SK-N-SH (cell line): ENCODE measurements around the gene MAP3K4. TPM values are rescaled to one million over a fixed set of nuclear protein-coding genes. Genes with fewer than 3 reads are reported as not detected.

Experiments
- CTCF ChIA-PET: fragments of 300-600, 350-600 bp; formaldehyde crosslinking; extraction: SDS; loops from one replicate; lab custom pipeline; 2021; lab: Yijun Ruan, JAX
- POLR2A ChIA-PET: fragments of 350-600 bp; sonication (Branson Sonifier 250); formaldehyde crosslinking; extraction: SDS; loops from one replicate; lab custom pipeline; 2020; ENCODE audit warnings: antibody characterized with exemption, inconsistent platforms; lab: Yijun Ruan, JAX
- DNase-seq: peaks from one replicate; pipeline ENCODE4 v3.0.0; 2012
- H2AFZ ChIP-seq: fragments of 200-600 bp; sonication (generic); 2 replicates; pipeline ENCODE4 v1.8.1; 2016; ENCODE audit warnings: antibody characterized with exemption, mild to moderate bottlenecking, low read depth
- H3F3A ChIP-seq: fragments of 200-600 bp; sonication (generic); replicated peaks from 2 replicates; pipeline ENCODE3; 2016; ENCODE audit warnings: antibody characterized with exemption, mild to moderate bottlenecking; ENCODE audit not compliant: insufficient read depth
- H3K27ac ChIP-seq, 2 experiments: fragments of 200-500 bp in 1 of 2; fragments of 200-600 bp in 1 of 2; sonication (Bioruptor generic) in 1 of 2; sonication (generic), shearing (Covaris generic) in 1 of 2; 2 replicates each; pipeline versions ENCODE4 v1.5.1 to v1.6.1; 2014 to 2016; ENCODE audit warnings: low read depth in 2 of 2, inconsistent platforms in 1 of 2, low read length in 1 of 2, mild to moderate bottlenecking in 1 of 2, mixed read lengths in 1 of 2
- H3K27me3 ChIP-seq: fragments of 200-600 bp; sonication (generic), shearing (Covaris generic); 2 replicates; pipeline ENCODE4 v1.6.1; 2016; ENCODE audit warnings: mixed run types; ENCODE audit not compliant: insufficient read depth
- H3K36me3 ChIP-seq, 2 experiments: fragments of 200-500 bp in 1 of 2; fragments of 200-600 bp in 1 of 2; sonication (Bioruptor generic) in 1 of 2; sonication (generic) in 1 of 2; replicated peaks in 1 of 2; 2 replicates each; pipeline versions ENCODE3 to v1.5.1; 2014 to 2016; ENCODE audit warnings: low read length in 1 of 2, mild to moderate bottlenecking in 1 of 2; ENCODE audit not compliant: insufficient read depth in 2 of 2, control insufficient read depth in 1 of 2
- H3K4me1 ChIP-seq, 2 experiments: fragments of 200-500 bp in 1 of 2; fragments of 200-600 bp in 1 of 2; sonication (Bioruptor generic) in 1 of 2; sonication (generic), shearing (Covaris generic) in 1 of 2; 2 replicates each; pipeline versions ENCODE4 v1.5.1 to v1.6.1; 2014 to 2016; ENCODE audit warnings: low read depth in 1 of 2, low read length in 1 of 2, mixed run types in 1 of 2; ENCODE audit not compliant: insufficient read depth in 2 of 2, control insufficient read depth in 1 of 2
- H3K4me2 ChIP-seq: fragments of 200-600 bp; sonication (generic), shearing (Covaris generic); 2 replicates; pipeline ENCODE4 v1.6.1; 2017; ENCODE audit warnings: mixed run types
- H3K4me3 ChIP-seq, 2 experiments: fragments of 200-500 bp in 1 of 2; fragments of 200-600 bp in 1 of 2; sonication (Bioruptor generic) in 1 of 2; sonication (generic), shearing (Covaris generic) in 1 of 2; 2 replicates each; pipeline versions ENCODE4 v1.5.1 to v1.8.1; 2014 to 2016; ENCODE audit warnings: low read depth in 2 of 2, inconsistent platforms in 1 of 2, low read length in 1 of 2, mild to moderate bottlenecking in 1 of 2, mixed read lengths in 1 of 2, moderate library complexity in 1 of 2
- H3K79me2 ChIP-seq: fragments of 200-600 bp; sonication (generic); 2 replicates; pipeline ENCODE4 v1.8.1; 2017; ENCODE audit warnings: mild to moderate bottlenecking; ENCODE audit not compliant: insufficient read depth
- H3K9ac ChIP-seq: fragments of 200-600 bp; sonication (generic); 2 replicates; pipeline ENCODE4 v1.6.1; 2017; ENCODE audit warnings: mixed run types
- H3K9me2 ChIP-seq: fragments of 200-600 bp; sonication (generic); 2 replicates; pipeline ENCODE4 v1.6.1; 2017; ENCODE audit warnings: mixed run types
- H3K9me3 ChIP-seq: fragments of 200-600 bp; sonication (generic); 2 replicates; pipeline ENCODE4 v1.6.1; 2017; ENCODE audit warnings: mixed run types, mild to moderate bottlenecking, moderate library complexity
- H4K20me1 ChIP-seq: fragments of 200-600 bp; sonication (generic); 2 replicates; pipeline ENCODE4 v1.6.1; 2017; ENCODE audit warnings: mild to moderate bottlenecking, mixed run types; ENCODE audit not compliant: insufficient read depth
- CTCF ChIP-seq: fragments of 200-600 bp; sonication (generic); IDR thresholded peaks from 2 replicates; pipeline ENCODE4 v1.6.1; 2017; ENCODE audit warnings: antibody characterized with exemption, mild to moderate bottlenecking, moderate library complexity
- EP300 ChIP-seq, 2 experiments: IDR thresholded peaks; 2 replicates each; pipeline versions ENCODE4 v1.4.0 to v1.6.1; 2012; ENCODE audit warnings: borderline replicate concordance in 1 of 2, low read depth in 1 of 2, low read length in 1 of 2
- FOXJ3 ChIP-seq: sonication (generic); formaldehyde crosslinking; IDR thresholded peaks from 2 replicates; pipeline ENCODE4 v1.5.1; 2020; ENCODE audit warnings: mild to moderate bottlenecking, missing genetic modification reagents
- FOXM1 ChIP-seq: IDR thresholded peaks from 2 replicates; pipeline ENCODE4 v1.4.0; 2012; ENCODE audit warnings: low read depth, mild to moderate bottlenecking
- IRF3 ChIP-seq: fragments of 150-350 bp; IDR thresholded peaks from 2 replicates; pipeline ENCODE4 v1.6.1; 2016; ENCODE audit warnings: mild to moderate bottlenecking, low read depth, low read length
- JUND ChIP-seq: IDR thresholded peaks from 2 replicates; pipeline ENCODE4 v1.4.0; 2012
- MXI1 ChIP-seq: IDR thresholded peaks from 2 replicates; pipeline ENCODE4 v1.6.1; 2012; ENCODE audit warnings: mild to moderate bottlenecking, low read depth, low read length, improper control_type of control experiment
- PBX3 ChIP-seq: IDR thresholded peaks from 2 replicates; pipeline ENCODE4; 2012
- REST ChIP-seq: IDR thresholded peaks from 2 replicates; pipeline ENCODE4 v1.6.1; 2012; ENCODE audit warnings: mild to moderate bottlenecking, low read depth, low read length, moderate library complexity
- RFX5 ChIP-seq: IDR thresholded peaks from 2 replicates; pipeline ENCODE4 v1.6.1; 2012; ENCODE audit warnings: mild to moderate bottlenecking, improper control_type of control experiment, low read length
- USF2 ChIP-seq: fragments of 150-350 bp; IDR thresholded peaks from 2 replicates; pipeline ENCODE4 v1.6.1; 2017; ENCODE audit warnings: antibody characterized with exemption, low read length, low read depth, borderline replicate concordance
- WGBS: methylation state at CpG from one replicate; pipeline ENCODE4 v1.1.6; 2017; ENCODE audit warnings: low lambda C conversion rate; 5-methylcytosine and 5-hydroxymethylcytosine counted together
- polyA plus RNA-seq, 3 experiments: library from polyadenylated mRNA; depleted of rRNA; stranded (reverse); fragments of >200 nt; gene quantifications; 2 replicates each; pipeline ENCODE4 v1.2.3, GENCODE V29; 2012

MAP3K4 gene
- polyA plus RNA-seq, 1 of the 3 experiments (the other 2 are of a cell fraction) = 6.8 TPM

- H3K79me2 ChIP-seq = no peaks in the 10 kb centered on the region
- no peak overlapping the region for H3K4me3 ChIP-seq
- TF ChIP-seq PBX3 (no peak), RFX5 (no peak), FOXM1 (no peak), FOXJ3 (CRISPR knock-in tag) (no peak), IRF3 (no peak), REST (no peak), CTCF (no peak), MXI1 (no peak), USF2 (no peak), JUND (no peak), EP300 (IDR thresholded peaks at IDR 0.05; ENCODE audit: borderline replicate concordance in 1 of 2, low read depth in 1 of 2, low read length in 1 of 2) (no peak)
- WGBS = 98% methylated on average over 2 of the region's 2 CpGs
- no peaks in the 10 kb centered on the region for H3K9me3 ChIP-seq
- POLR2A ChIA-PET = no interaction called here
- H3F3A ChIP-seq = no peaks in the 10 kb centered on the region
- no peaks in the 10 kb centered on the region for H3K9me2 ChIP-seq
- no peaks in the 10 kb centered on the region for H3K27me3 ChIP-seq
- peak overlapping the region in 1 of 2 experiments; percentile 23; a peak in 1 of 4 replicates for H3K27ac ChIP-seq
- H3K36me3 ChIP-seq = peaks cover 45 to 57% of the 10 kb centered on the region in 2 experiments
- CTCF ChIA-PET = interaction anchor here (1.2 to 1.6 kb wide), 2 partner anchors 113 to 268 kb away, joined by 3 to 6 read pairs; no protein-coding TSS in a partner anchor
- peaks cover 0 to 7% of the 10 kb centered on the region in 2 experiments; a peak in 1 of 4 replicates for H3K4me1 ChIP-seq
- H2AFZ ChIP-seq = no peak overlapping the region
- DNase-seq = no peak
- H3K4me2 ChIP-seq = no peak overlapping the region
- no peak overlapping the region for H3K9ac ChIP-seq
- H4K20me1 ChIP-seq = no peaks in the 10 kb centered on the region
These were observed 113.8 kb downstream of the MAP3K4 start for GRCh38 chr6:161105408-161105807.
